Activated gamma-delta T cell (primary cell): ENCODE data around the gene TTC9.
"Not testable (repeated sequence)": the region's sequence is repeated elsewhere in the genome, so short reads cannot be mapped to it uniquely, and the experiment has no call there.

Source experiments
- DNase-seq: peaks from one replicate; lab custom pipeline; 2025; lab: John Stamatoyannopoulos, UW

Gene TTC9

DNA sequence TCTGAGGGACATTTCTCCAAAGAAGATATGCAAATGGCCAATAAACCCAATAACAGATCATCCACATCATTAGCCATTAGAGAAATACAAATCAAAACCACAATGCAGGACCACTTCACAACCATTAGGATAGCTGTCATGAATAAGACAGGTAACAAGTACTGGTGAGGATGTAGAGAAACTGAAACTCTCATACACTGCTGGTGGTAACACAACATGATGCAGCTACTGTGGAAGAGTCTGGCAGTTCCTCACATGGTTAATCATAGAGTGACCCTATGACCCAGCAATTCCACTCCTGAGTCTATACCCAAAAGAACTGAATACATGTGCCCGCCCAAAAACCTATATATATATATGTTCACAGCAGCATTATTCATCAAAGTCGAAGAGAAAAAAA is 39.0 kb downstream of the TTC9 start:
- no peak for DNase-seq

DNA sequence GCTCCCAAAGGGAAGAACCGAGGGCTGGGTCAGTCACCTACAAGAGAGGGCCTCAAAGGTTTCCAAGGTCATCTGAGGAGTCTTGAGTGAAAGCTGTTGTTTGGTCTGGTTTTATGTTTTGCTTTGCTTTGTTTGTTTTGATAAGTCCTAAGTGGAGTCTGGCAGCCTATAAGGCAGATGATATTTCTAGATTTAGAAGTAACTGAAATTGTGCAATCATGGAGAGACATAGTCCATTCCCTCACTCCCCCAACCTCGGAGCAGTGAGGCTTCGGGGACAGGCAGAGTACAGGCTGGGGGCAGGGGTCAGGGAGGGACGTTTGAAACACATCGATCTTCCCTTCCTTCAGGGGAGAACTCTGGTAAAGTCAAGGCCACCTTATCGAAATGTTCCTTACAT is 42.3 kb downstream of the TTC9 start:
- DNase-seq = no peak

DNA sequence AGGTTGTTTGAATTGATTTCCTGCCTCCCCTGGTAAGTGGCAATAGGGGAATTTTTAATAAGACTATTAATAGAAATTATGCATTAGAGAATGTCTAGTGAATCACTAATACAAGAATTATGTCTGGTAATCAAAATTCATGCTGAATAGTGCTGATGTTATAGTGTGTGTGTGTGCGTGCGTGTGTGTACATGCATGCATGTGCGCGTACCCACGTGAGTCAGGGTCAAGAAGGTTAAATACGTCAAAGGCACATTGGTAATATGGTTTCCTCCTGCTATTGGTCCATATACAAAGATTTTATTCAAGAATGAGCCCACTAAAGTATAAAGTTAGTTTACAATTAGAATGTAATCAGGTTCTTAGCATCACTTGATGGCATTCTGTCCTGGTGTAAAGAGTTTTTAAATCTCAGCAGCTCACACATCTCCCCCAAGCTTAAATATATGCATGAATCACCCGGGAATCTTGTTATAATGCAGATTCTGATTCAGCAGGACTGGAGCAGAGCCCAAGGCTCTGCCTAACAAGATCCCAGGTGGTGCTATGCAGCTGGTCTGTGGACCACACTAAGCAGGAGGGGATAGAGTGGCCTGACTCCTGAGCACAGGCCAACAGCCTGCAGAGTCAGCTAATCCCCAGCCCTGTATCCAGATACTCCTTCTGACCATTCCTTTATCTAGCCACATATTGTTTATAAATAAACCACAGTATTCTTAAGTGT is 43.9 kb downstream of the TTC9 start:
- no peak for DNase-seq

DNA sequence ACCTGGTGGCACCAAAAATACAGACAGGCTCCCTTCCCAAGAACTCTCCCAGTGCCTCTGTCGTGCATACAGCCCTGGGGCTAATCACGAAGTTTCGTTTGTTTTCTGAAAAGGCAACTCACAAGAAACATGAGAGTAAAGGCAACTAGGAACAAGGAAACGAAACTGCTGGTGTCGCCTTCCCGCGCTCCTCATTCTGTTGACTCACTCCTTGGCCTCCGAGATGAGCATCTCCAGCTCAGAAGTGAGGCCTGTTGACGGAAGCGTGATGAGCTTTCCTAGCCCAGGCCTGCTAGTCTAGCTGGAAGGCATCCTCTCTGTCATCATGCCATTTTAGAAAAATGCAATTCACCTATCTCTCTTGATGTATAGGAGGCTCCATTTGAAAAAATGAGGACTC is 50.5 kb downstream of the TTC9 start:
- DNase-seq = no peak

DNA sequence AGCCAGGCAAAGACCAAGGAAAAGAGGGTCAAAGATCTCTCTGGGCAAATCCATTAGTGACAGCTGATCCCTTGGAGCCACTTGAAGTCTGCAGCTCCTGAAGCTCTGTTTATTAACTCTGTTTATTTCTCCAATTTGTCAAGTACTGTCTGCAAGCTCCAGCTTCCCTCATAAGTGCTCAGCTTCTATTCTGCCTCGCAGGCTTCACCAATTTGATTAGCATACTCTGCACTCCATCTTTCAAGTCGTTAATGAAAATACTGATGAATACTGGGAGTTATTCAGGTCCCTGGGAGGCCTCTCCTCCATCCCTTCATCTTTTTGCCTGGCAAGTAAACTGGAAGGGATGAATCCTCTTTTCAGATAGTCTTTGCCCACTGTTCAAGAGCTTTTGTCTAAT is 54.3 kb downstream of the TTC9 start:
- DNase-seq = no peak

DNA sequence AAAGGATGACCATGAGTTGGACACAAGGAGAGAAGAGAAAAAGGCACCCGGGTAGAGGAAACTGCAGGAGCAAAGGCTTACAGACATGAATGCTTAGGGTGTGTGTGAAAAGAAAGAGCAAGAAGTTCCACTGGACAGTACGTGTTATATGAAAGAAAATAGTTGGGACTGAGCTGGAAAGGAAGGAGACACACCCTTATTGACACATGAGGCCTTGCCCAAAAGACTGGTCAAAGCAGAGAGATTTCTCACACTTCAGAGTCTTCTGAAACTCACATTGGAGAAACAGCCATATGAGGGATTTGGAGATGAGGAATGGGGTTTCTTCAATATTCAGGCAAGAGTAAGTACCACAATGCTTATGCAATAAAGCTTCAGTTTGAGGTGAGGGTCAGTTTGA is 56.0 kb downstream of the TTC9 start:
- DNase-seq = no peak

DNA sequence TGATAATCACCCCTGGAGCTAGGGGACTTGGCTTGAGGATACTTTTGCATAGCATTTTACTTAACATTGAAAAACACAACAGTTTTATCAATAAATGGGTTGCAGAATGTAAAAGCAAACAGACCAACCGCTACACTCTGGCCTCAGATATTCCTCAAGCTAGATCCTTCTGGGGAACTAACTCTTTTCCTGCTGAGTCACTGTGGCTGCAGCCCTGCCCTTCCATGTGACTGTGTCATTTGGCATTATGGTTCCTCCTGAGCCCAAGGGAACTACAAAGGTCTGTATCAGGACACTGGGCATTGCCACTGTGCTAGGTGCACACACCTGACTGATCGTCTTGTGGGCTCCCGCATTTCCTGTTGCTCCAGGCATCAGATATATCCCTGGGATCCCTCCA is 56.6 kb downstream of the TTC9 start:
- no peak for DNase-seq

DNA sequence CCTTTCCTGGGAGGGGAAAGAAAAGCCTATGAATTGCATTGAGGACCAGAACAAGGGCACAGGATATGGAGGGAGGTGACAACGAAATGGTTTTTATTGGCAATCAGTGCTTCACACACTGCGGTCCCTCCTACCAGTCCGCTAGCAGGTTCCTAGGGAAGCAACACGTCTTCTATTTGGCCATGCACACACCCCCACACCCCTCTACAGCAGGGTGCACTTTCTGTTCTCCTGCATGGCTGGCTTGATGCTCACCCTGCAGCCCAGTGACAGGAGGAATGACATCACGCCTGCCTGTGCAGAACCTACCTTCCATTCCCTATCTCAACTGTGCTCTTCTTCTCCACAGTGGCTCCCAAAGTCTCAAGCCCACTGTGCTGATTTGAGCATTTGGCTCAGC is 57.9 kb downstream of the TTC9 start:
- DNase-seq = no peak

DNA sequence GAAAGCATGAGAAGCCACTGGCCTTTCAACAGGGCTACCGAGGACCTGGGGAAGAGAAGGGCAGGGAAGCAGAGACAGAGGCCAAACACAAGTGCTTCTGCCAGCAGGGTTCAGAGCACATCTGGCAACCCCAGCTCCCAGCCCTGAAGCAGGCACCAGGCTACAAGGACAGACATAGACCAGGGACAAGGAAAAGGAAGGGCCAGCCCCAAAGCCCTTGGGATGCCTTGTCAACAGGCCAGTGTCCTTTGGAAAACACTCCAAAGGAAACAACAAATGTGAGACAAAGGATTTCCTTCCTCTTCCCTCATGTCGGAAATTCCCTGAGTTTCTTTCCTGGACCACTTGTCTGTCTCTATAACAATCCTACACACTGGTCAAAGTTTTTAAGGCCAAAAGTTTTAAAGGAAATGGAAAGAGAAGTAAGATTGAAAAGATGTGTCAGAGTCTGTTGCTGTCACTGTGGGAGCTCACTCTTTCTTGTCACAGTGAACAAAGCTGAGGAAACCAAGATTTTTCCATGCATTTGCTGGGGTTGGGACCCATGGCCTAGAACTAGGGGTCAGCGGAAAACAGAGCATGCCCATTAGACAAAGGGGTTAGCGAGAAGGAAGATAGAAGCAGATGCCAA is 59.4 kb downstream of the TTC9 start:
- DNase-seq = no peak

DNA sequence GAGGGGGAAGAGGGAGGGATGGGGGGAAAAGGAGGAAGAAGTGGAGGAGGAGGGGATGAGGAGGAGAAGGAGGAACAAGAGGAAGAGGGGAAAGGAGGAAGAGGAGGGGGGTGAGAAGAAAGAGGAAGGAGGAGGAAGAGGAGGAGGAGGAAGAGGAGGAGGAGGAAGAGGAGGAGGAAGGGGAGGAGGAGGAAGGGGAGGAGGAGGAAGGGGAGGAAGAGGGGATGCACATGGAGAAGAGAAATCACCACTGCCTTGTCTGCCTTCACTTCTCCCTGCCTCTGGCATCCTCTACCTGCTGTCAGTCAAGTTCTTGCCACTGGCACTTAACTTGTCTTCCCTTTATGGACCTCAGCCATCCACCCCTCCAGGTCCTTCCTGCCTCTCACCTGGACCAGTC is 59.9 kb downstream of the TTC9 start:
- DNase-seq = no peak

DNA sequence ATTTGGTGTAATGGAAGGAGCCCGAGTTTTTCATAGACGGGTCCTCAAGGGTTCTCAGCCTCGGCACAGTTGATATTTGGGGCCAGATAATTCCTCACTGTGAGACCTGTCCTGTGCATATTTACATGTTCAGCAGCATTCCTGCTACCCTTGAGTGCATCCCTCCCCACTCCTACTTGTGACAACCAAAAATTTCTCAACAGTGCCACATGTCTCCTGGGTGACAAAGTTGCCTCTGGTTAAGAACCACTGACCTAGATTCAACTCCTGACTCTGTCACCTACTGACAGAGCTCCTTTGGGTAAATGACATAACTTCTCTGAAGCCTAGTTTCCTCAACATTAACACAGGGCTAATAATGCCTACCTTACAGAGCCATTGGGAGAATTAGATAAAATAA is 60.4 kb downstream of the TTC9 start:
- no peak for DNase-seq

DNA sequence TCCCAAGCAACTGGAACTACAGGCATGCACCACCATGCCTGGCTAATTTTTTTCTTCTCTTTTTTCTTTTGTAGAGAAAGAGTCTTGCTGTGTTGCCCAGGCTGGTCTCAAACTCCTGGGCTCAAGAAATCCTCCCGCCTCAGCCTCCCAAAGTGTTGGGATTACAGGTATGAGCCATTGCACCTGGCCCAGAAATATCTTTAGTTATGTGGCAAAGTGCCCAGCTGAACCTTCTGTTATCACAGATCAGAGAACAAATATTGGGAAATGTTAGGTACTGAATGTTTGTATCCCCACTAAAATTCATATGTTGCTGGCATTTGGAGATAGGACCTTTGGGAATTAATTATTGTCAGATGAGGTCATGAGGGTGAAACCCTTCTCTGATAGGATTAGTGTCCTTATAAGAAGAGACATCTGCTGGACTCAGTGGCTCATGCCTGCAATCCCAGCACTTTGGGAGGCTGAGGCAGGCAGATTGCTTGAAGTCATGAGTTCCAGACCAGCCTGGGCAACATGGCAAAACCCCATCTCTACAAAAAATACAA is 62.0 kb downstream of the TTC9 start:
- DNase-seq = not testable (repeated sequence)

DNA sequence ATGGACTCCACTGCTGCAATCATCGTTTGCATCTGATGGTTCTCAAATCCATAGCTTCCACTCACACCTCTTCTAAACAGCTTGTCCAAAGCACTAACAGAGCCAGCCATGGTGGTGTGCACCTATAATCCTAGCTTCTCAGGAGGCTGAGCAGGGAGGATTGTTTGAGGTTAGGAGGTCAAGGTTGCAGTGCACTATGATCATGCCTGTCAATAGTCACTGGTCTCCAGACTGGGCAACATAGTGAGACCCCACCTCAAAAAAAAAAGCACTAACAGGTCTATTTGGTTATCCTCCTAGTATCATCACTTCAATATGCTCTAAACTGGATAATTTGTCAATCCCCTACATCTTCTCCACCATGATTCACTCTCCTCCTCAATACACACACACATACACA is 63.2 kb downstream of the TTC9 start:
- DNase-seq = no peak

DNA sequence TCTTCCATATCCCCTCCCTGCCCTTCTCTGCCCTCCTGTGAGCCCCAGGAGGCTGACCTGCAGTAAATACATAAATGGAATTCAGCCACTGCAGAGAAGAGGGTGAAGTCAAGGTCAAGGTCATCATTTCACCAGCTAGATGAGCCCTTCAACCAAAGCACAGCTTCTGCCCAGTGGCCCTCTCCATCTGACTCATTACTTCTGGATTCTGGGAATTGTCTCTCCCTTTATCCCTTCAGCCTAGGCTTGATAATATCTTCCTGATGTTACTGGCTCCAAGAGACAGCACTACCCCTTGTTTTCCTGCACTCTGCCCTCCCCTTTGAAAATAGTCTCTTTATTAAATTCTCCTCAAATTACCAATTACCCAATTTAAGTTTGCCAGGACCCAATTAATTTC is 64.5 kb downstream of the TTC9 start:
- no peak for DNase-seq

DNA sequence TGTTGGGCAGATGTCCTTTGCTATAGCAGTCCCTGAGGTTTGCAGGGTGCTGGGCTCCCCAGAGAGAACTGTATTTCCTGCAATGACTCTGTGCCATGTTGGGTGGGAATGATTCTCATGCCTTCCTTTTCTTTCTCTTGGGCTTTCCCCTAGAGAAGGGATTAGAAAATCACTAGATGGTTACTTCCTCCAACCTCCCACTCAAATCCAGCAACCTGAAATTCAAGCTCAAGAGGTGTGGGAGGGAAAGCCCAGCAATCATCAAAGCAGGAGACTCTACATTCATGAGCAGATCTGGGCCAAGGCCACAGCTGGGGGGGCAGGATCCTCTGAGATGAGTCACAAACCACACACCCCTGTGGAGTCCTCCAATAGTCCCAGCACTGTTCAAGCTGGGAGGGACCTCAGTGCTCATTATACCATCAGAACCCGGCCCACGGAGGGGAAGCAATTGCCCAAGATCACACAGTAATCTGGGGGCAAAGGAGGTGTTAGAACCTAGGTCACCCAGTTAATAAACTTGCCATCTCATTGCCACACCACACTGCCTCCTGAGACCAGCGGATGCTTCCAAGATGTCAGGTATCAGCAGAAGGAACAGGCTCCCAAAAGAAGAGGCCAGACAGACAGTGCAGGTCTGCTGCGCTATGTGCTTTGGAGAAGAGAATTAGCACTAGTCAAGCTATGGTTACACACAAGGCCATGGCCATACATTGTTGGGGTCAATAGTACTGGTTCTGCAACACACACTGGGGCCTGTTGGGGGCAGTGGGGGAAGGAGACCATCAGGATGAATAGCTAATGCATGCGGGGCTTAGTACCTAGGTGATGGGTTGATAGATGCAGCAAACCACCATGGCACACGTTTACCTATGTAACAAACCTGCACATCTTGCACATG is 65.7 kb downstream of the TTC9 start:
- no peak for DNase-seq

DNA sequence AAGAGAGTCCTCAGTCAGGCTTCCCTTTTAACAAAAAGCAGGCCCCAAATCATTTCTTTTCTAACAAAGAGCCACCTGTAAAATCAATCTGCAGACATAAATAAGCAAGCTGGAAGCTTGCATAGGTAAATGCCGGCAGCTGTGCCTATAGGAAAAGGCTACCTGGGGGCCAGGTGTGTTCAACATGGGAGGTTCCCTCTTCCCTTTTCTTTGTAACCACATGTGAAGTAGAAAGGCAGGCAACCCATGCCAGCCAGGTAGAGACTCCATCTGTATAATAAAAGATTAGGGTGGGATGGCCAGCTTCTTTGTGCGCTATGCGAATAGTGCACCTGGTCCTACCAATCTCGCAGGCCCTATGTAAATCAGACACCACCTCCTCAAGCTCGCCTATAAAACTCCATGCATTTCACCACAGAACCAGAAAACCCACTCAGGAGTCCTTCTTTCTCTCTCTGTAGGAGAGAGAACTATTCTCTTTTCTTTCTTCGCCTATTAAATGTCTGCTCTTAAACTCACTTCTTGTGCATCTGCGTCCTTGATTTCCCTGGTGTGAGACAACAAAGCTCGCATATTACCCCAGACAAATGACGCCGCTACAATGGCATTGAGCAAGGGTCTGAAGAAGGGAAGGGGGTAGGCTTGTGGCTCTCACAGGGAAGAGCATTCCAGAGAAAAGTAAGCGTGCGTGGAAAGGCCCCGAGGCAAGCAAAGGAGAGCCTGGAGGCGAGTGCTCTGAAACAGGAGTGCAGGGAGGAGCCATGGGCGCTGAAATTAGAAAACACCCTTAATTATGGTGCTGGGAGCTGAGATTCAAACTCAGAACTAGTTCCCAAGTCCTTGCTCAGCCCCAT is 67.2 kb downstream of the TTC9 start:
- DNase-seq = no peak

DNA sequence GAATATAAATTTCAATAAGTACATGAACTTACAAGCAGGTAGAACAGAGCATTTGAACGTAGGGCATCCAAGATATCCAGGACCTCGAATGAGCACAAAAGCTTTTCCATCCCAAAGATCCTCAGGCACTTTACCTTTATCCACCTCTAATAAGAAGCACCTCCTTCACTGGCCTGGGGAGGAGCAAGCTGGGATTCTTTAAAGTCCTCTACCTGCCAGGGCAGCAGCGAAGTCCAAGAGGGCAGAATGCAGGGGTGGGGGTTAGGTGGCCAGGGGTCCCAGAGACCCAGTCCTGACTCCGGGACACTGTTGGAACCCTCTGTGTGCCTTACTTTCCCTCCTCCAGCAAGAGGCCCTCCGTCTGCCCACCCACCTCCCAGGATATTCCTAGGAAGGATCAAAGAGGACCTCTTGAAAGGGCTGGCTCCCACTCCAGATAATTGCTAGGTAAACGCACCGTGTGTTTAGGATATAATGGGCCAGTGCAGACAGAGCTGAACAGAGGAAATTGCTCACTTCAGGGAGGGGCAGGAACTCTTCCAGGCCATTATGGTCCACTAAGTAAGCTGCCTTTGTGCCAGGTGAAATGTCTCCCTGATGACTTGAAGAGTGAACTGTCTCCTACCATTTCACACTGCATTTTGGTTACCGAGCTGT is 68.1 kb downstream of the TTC9 start:
- DNase-seq = no peak

DNA sequence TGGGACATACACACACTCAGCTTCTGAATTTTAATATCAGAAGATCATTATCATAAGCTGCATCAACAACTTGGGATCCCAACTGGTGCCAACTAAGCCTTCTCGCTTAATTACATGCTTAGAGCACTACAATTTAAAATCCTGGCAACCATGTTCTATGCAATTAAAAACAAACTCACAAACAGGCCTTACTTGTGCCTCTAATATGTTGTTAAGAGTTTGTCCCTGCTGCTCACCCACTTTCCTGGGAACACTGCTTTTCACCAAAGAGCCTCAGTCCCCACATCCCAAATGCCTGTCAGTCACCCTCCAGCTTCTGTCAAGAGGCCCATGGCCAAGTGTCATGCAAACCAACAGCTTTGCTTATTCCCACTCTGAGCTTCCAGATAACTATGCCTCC is 69.7 kb downstream of the TTC9 start:
- DNase-seq = no peak

DNA sequence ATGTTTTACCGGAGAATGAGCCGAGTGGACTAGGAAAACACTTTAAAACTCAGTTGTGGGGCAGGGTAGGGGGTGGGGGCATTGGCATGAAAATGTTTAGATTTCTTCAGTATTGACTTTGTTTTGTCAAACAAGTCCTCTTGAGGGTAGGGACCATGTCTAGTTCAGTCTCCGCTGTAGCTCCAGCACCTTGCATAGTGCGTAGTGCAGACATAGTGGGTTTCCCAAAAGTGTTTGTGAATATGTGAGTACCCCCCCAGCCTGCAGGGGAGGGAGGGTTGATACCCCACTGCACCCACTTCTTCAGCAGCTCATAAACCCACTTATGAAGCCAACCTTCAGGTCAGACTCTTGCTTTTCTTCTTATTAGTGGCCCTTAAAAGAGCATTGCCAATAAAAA is 71.4 kb downstream of the TTC9 start:
- DNase-seq = no peak

DNA sequence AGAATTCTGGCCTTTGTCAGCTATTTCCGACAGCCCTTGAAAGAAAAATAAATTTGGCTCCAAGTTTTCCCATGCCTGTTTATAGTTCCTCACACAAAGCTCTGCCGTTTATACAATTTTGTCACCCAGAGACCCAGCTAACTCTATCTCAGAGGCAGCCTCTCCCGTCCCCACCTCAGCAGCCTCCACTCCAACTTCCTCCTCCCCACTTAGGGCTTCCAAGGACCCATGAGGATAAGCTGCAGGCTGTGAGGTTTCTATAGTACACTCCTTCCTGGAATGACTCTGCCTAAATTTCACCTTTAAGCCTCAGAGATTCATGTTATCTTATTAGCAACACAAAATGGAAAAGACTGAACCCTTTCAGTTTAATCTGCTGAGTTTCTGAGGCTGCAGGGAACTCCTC is 71.8 kb downstream of the TTC9 start:
- DNase-seq = no peak

DNA sequence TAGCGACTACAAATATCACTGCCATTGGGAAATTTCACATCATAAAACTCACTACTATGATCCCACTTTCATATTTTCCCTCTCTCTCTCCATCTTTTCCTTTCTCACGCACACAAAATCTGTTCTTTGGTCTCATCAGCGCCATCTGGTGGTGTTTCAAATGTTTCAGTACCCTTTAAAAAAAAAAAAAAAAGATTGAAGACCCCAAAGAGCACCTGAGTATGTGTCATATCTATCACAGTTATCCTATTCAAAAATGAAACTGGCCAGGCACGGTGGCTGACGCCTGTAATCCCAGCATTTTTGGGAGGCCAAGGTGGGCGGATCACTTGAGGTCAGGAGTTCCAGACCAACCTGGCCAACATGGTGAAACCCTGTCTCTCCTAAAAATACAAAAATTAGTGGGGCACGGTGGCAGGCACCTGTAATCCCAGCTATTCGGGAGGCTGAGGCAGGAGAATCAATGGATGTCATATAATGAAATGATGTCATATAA is 72.4 kb downstream of the TTC9 start:
- DNase-seq = no peak
